Germinal center (tissue), 1 donor: ENCODE measurements around the gene GOLGA6D.
"Not testable (repeated sequence)": the region's sequence is repeated elsewhere in the genome, so short reads cannot be mapped to it uniquely, and the experiment has no call there.

Experiments
- DNase-seq: peaks from one replicate; pipeline ENCODE4 v3.0.0; 2012; ENCODE audit warnings: mixed read lengths, low spot score

Gene GOLGA6D

DNA sequence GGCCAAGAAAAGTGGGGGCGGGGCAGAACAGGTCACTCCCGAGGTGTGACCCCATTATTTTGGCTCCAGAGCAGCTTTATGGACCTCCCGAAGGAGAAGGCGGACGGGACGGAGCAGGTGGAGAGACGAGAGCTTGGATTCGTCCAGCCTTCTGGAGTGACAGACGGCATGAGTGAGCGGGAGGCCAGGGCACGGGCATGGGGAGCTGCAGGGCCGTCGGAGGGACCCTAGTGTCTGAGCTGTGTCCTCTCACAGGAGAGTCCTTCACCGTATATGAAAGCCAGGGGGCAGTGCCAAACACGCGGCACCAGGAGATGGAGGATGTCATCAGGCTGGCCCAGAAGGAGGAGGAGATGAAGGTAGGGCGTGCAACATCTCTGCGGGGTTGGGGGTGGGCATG is 11.0 kb downstream of the GOLGA6D start:
- not testable (repeated sequence) for DNase-seq

DNA sequence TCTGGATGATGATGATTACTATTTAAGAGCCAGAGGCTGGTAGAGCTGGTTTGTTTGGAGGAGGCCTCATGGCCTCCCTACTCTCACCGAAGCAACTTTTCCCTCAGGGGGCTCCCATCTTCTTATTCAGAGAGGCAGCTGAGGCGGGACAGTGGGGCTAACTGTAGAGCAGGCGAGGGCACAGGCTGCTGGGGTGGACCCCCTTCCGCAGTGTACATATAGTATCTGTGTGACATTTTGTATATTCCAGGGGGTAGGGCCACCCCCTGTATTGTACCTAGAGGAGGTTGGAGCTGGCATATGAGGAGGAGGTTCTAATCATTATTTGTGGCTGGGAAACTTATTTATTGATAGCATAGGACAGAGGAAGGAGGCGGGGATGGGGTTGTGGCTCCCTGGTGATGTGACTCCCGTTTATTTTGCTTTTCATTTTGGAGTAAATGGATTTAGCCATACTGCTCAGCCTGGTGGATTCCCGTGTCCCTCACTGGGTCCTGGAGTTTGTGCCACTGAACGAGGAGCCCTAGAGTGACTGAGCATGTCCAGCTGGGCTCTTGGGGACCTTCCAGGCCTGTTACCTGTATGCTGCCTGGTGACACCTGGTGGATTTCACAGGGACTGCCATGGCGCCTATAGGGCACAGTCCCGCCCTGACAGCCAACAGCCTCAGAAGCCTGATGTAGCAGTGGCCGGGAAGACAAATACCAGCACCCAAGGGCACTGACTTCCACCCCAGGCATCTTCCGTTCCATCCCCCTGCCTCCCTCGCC is 16.1 kb downstream of the GOLGA6D start:
- DNase-seq, result not testable (repeated sequence)

DNA sequence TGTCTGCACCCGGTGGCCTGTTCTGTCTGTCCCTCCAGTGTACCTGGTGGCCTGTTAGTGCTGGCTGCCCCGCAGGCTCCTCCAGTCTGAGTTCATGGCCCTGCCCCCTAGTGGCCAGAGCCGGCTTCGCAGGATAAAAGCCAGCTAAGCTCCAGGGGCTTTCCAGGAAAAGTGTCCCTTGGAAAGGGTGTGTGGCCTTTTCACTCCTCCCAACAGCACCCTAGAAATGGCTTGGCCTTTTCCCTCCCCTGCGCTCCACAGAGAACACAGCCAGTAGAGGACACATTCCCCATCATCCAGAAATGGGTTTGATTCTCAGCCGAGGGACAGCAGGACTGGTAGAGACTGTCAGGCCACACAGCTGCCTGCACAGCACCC is 16.7 kb downstream of the GOLGA6D start:
- DNase-seq, result not testable (repeated sequence)

DNA sequence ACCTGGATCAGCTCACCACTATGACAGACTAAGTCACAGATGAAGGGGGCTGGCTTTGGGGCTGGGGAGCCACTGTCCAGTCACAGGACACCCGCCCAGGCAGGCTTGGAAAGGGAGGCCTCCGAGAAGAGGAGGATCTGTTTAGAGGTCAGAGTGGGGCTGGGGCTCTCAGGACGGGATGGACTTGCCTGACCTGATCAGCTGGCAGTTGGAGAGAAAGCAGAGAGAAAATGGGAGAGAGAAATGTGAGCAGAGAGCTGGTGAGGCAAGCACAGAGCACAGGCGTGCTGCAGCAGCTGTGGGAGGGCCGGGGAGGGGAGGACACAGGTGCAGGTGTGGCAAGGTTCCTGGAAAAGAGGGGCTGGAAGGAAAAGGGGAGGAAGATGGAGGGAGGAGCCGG is 17.4 kb downstream of the GOLGA6D start:
- not testable (repeated sequence) for DNase-seq

DNA sequence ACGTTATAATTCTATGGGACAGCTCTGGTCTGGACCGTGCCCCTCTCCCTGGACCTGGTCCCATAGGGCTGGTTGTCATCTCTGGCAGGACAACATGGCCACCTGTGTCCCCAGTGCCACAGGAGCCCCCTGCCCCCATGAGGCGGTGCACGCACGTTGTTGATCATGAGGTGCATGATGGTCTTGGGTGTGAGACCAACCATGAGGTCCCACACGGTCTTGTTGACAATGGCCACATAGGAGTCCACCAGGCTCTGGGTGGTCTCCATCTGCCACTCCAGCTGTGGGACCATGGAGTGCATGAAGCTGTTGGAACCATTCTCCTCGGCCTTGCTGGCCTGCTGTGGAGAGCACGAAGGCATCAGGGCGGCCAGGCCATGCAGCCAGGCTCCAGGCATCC is 19.7 kb downstream of the GOLGA6D start:
- DNase-seq, result no peak

- DNase-seq, result not testable (repeated sequence)
Observed at GRCh38 chr15:75302753-75303152, 20.1 kb downstream of the GOLGA6D start.

GRCh38 chr15:75306188-75306587 is 23.6 kb downstream of the GOLGA6D start:
- no peak for DNase-seq

DNA sequence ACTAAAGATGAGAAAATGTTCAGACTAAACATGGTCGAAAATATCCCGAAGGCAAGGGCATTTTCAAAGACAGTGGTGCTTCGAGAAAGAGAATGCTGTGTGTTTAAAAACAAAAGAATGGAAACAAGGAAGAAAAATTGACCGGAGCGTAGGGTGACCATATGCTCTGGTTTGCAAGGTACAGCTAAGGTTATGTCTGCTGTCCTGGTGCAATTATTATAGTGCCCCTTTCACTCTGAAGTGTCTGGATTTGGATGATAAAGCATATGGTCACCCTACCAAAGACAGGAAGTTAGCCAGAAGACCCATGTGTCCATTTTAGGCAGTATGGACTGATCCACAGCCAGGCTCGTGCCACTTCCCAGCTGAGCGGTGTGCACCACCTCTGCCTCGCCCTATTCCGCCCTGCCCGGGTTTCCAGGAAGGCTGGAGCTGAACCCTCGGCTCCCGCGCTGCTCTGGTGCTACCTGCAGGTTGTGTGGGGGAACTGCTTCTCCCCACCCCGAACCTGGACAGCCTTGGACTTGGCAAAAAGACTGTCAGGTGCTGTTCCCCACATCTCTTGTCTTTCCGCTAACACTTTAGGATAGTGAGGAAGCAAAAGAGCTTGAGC is 25.2 kb downstream of the GOLGA6D start:
- DNase-seq, result peak; percentile 26

DNA sequence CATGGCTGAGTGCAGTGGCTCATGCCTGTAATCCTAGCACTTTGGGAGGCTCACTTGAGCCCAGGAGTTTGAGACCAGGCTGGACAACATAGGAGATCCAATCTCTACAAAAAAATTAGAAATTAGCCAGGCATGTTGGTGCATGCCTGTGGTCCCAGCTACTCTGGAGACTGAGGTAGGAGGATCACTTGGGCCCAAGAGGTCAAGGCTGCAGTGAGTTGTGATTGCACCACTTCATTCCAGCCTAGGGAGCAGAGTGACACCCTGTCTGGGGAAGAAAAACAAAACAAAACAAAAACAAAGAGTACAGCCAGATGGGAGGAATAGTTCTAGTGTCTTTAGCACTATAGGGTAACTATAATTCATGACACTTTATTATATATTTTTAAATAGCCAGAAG is 27.1 kb downstream of the GOLGA6D start:
- DNase-seq, result no peak

GRCh38 chr15:75312548-75312947 is 29.9 kb downstream of the GOLGA6D start:
- not testable (repeated sequence) for DNase-seq

DNA sequence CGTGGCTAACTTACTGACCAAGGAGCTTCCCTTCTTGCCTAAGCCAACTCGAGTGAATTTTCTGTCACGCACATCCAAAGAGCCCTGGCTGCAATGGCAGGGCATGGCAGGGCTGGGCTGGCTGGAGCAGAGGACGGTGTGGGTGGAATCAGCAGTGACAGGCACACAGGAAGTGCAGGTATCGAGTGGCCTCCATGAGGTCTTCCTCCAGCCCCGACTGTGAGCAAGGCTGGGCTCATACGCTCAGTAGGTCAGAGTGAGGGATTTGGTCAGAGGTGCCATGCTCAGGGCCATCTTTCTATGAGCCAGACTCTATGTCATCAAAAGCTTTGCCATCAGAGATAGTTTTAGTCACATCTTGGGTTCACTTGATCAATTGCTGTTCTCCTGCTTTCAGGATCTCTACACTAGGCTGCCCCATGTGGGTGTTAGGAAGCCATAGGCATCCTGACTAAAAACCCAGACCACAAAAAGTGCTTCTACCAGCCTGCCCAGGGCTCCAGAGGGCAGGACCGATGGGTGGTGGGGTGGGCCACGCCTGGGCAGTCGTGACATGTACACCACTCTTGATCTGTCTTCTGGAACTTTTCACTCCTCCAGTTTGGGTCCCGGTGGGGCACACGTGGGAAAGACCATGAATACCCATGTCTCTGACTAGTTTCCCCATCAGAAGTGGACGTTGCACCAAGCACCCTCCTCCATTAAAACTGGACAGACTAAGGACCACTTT is 30.6 kb downstream of the GOLGA6D start:
- DNase-seq, result no peak

GRCh38 chr15:75314552-75315290 is 32.1 kb downstream of the GOLGA6D start:
- DNase-seq, result no peak

- not testable (repeated sequence) for DNase-seq
Observed at GRCh38 chr15:75319231-75319897, 36.7 kb downstream of the GOLGA6D start.

DNA sequence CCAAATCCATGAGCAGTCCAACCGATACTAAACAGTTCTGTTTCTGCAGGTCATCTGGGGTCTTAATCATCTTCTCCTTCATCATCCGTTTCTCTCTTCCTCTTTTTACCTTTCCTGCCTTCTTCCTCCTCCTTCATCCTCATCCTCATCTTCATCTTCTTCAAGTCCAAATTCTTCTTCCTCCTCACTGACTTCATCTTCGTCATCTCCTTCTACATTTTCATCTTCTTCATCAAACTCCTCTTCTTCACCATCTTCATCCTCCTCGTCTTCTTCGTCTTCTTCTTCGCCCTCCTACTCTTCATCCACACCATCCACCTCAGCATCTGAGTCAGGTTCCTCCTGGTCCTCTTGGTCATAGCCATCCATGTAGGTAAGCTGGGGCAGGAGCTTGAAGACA is 39.1 kb downstream of the GOLGA6D start:
- DNase-seq, result no peak

DNA sequence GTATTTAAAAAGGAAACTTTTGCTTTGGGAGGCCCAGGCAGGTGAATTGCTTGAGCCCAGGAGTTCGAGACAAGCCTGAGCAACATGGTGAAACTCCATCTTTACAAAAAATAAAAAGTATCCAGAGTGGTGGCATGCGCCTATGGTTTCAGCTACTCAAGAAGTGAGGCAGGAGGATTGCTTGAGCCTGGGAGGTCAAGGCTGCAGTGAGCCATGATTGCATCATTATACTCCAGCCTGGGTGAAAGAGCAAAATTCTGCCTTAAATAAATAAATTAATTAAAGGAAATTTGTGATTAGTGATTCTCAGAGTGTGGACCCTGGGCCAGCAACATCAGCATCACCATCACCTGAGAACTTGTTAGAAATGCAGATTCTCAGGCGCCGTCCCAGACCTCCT is 43.3 kb downstream of the GOLGA6D start:
- DNase-seq, result no peak

DNA sequence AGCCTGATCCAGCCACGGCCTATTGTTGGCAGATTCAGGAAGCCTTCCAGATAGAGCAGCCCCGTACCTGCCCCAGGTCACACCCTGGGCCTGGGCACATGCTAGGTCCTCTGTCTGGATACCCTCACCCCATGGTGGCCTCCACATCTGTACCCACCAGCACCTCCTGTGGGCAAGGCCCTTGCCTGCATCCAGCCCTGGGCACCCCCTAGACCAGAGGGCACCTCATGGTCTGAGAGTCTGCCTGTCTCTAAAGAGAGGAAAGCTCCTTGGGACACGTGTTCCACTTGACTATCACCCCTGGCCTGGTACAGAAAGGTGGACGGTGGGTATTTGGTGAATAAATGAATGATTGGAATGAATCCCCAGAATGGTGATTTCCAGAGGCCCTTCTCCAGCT is 44.4 kb downstream of the GOLGA6D start:
- DNase-seq, result no peak

- DNase-seq, result no peak
Observed at GRCh38 chr15:75327491-75327890, 44.9 kb downstream of the GOLGA6D start.

DNA sequence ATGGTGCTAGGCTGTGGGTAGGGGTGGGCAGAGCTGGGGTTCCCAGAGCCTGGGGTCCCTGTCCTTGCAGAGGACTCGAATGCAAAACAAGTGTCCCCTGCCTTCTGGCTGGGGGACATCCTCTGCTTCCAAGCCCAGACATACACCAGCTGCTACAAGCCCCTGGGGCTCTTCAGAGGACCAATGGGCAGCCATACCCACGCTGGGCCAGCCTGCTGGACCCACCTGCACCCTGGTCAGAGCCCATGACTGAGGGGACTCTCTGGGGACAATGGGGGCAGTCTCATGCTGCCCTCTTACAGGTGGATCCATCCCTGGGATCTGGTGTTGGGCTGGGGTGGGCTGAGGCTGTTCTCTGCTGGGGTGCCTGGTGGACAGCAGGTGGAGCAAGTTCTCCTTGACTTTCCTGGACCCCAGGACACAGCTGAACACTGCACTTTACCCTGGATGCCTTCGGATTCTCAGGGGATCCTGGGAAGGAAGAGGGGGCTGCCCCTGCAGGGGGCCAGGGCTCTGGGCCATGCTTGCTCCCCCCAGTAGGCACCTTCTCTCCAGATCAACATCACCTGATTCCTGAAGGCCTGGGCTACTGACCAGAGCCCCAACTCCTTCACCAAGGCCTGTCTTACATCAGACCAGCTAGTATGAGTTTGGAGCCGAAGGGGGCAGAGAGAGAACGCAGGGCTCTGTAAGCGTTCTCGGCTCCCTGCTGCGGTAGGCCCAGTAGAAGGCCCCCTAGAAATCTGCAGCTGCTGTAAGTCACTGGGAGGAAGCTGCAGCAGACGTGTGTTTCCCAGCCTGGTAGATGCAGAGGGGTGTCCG is 46.1 kb downstream of the GOLGA6D start:
- DNase-seq, result no peak

DNA sequence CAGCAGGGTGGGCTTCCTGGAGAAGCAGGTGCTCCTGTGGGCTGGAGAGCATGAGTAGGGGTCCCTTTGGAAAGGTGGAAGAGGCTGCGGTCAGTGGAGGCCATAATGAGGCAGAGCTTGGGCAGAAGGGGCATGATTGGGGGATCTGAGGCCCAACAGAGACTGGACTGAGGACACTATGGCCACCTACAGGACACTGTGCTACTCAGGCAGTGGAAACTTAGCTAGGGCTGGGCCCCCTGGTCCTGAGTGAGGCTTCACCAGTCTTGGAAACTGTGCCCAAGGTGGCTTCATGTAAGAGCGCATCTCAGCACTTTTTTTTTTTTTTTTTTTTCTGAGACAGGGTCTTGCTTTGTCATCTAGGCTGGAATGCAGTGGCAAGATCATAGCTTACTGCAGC is 46.9 kb downstream of the GOLGA6D start:
- DNase-seq, result no peak

GRCh38 chr15:75332093-75332492 is 49.5 kb downstream of the GOLGA6D start:
- DNase-seq, result not testable (repeated sequence)
